HL-60 (cell line): Measurements from ENCODE around the gene SH2B3.

ENCODE experiments used
- CTCF ChIP-seq: IDR thresholded peaks from one replicate; pipeline ENCODE4 v1.5.1; 2011; ENCODE audit warnings: low read length, control low read depth, inconsistent platforms; ENCODE audit not compliant: insufficient read depth
- GABPA ChIP-seq: IDR thresholded peaks from 2 replicates; pipeline ENCODE4 v1.6.1; 2012; ENCODE audit warnings: low read depth
- POLR2AphosphoS5 ChIP-seq: IDR thresholded peaks from 2 replicates; pipeline ENCODE4 v1.6.1; 2012; ENCODE audit warnings: low read depth
- REST ChIP-seq: IDR thresholded peaks from 2 replicates; pipeline ENCODE4 v1.6.1; 2012; ENCODE audit warnings: low read depth; ENCODE audit not compliant: insufficient replicate concordance
- SPI1 ChIP-seq: IDR thresholded peaks from 2 replicates; pipeline ENCODE4 v1.6.1; 2012; ENCODE audit warnings: low read depth, mild to moderate bottlenecking, borderline replicate concordance

GRCh38 chr12:111412830-111413441 is 7.2 kb downstream of the SH2B3 start:
- TF ChIP-seq REST (no peak), CTCF (no peak), POLR2AphosphoS5 (no peak), GABPA (no peak), SPI1 (no peak)
